COLO668 (cell line): Measurements from ENCODE around the gene HELZ.

Experiments used
- DNase-seq: peaks from one replicate; lab custom pipeline; 2025; ENCODE audit not compliant: unreplicated experiment; lab: John Stamatoyannopoulos, UW

Gene HELZ

DNA sequence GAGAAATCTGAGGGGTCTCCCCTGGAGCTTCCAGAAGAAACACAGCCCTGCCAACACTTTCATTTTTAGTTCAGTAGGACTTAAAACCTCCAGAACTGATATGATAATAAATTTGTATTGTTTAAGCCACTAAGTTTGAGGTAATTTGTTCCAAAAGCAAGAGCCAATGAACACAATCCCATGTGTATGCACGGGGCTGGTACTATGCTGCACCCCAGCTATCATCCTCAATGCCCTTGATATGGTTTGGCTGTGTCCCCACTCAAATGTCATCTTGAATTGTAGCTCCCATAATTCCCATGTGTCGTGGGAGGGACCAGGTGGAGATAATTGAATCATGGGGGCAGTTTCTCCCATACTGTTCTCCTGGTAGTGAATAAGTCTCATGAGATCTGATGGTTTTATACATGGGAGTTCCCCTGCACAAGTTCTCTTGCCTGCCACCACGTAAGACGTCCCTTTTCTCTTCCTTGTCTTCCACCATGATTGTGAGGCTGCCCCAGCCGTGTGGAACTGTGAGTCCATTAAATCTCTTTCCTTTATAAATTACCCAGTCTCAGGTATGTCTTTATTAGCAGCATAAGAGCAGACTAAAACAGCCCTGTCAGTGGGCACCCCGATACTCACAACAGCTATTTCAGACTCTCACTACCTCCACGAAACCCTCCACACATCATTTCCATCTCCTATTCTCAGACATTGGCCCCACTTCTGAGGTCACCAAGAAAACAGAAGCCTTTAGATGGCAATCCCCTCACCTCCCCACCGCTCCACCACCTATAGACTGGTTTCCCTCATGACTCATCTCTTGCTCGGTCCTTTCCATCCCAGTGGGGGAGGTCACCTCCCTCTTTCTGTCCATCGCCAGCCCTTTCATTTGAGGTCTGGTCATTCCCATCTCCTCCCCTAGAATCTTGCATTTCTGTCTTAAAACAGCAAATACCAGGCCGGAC, 209.6 kb downstream of the HELZ start:
- no peak for DNase-seq

DNA sequence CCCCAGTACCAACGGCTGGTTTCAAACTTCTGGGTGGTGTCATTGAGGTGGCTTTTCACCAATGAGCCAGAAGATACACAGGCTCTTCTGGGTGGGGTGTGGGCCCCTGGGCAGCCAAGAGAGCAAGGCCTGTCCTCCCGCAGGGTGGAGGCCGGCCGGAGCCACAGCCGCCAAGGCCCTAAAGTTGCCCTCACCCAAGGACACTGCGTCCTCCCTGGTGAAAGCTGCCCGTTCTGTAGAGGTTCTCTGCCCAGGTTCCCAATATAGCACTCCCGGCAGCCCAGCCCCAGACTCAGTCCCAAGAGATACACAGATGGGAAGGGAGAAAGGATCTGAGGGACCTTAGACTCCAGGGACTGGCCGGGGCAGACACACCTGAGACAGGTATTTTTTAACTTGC, 211.4 kb downstream of the HELZ start:
- DNase-seq = no peak

DNA sequence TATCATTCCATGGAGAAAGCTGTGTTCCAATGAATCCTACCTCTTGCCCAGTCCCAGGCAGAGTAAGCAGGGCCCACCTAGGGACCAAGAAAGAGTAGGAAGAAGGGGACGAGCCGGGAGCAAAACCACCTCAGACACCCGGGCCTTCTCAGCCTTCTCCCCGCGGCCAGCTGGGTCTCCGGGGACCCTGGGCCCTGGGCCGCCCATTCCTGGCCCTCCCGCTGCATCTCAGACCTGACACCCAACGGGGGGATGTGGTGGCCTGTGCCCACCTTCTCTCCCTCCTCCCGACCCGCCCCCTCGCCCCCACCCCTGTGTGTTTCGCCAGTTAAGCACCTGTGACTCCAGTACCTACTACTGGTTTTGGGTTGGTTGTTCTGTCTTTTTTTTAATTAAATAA, 212.0 kb downstream of the HELZ start:
- no peak for DNase-seq

DNA sequence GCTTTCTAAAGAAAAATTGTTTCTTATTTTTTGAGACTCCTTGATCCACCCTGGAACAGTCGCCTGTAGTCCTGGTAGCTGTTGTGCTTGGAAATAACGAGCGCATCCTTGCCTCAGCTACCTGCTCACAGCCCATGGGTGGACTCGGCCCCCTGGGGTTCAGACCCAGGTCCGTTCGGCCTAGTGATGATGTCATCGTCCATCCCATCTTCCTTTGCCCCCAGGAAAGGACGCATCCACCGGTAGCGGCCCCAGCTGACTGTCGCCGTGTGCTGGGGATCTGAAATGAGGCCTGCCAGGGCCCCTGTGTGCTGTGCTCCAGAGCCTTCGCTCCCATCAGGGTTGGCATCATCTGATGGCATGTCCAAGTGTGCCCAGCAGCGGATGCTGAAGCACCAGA, 212.6 kb downstream of the HELZ start:
- no peak for DNase-seq

DNA sequence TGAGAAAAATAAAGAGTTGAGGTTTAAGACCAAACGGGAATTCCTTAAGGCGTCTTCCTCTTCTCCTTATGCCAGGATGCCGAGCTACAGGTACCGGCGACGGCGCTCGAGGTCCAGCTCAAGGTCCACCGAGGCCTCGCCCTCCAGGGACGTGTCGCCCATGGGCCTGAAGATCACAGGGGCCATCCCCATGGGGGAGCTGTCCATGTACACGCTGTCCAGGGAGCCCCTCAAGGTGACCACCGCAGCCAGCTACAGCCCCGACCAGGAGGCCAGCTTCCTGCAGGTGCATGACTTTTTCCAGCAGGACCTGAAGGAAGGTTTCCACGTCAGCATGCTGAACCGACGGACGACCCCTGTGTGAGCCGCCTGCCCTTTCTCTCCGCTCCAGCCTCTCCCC, 214.4 kb downstream of the HELZ start:
- DNase-seq = no peak

DNA sequence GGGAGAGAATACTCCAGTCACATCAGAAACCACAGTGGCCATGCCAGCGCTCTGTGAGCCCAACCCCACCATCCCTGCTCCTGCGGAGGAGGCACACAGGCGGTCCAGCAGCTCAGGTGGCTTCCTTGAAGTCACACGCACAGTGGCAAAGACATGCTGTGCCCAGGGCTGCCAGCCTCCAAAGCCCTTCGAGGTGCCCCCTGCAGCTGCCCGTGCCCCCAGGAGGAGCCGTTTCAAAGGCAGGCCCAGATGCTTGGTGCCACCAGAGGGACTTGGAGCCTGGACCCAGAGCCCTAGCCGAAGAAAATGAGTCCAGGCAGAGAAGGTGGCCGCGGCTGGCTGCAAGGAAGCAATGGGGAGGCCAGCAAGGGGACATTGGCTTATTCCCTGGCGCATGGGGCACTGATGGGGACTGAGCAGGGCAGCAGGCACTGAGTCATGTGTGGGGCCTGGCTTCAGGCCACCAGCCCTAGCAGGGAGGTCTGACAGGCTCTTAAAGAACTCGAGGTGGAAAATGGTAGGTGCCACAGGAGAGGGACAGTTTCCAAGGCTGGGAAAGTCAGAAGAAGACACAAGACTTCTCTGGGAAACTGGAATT, 217.9 kb downstream of the HELZ start:
- no peak for DNase-seq

DNA sequence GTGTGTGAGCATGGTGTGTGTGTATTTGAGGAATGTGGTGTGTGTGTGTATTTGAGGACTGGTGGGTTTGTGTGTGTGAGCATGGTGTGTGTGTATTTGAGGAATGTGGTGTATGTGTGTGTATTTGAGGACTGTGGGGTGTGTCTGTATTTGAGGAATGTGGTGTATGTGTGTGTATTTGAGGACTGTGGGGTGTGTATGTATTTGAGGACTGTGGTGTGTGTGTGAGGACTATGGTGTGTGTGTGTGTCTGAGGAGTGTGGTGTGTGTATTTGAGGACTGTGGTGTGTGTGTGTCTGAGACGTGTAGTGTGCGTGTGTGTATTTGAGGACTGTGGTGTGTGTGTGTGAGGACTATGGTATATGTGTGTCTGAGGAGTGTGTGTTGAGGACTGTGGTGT, 218.7 kb downstream of the HELZ start:
- DNase-seq = no peak

DNA sequence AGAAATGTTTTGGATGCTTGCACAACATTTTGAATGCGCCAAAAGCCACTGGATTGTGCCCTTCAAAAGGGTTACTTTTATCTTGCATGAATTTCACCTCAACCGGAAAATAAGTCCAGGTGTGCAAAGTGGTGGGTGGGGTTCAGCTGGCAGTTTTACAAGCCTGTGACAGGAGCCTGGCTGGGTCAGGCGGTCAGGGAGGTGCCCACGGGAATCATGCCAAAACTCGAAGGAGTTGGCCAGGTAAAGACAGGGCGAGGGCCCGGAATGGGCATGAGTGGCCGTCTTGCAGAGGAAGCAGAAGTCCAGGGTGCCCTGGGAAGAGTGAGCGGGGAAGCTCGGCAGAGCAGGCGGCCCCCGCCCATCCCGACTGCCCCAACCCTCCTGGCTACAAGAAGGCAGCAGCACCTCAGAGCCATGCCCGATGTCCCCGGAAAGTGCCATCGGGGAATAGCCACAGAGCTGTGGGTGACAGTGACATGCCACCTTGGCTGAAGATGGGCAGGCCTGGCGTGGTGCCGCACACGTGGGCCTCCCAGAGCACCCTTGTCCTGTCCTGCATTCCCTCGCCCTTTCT, 219.7 kb downstream of the HELZ start:
- DNase-seq = peak; percentile 1

DNA sequence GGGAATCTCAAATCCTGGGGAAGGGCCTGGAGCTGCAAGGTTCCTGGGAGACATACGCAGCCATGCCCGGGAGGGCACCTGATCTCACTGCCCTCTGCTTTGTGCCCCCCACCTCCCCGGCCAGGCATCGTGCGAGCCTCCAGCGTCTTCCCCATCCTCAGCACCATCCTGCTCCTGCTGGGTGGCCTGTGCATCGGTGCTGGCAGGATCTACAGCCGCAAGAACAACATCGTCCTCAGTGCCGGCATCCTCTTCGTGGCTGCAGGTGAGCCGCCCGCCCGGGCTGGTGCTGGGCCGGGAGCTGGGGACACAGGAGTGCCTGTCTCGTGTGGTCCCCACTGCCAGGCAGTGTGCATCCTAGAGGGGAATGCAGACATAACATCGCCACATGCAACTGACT, 220.3 kb downstream of the HELZ start:
- no peak for DNase-seq

DNA sequence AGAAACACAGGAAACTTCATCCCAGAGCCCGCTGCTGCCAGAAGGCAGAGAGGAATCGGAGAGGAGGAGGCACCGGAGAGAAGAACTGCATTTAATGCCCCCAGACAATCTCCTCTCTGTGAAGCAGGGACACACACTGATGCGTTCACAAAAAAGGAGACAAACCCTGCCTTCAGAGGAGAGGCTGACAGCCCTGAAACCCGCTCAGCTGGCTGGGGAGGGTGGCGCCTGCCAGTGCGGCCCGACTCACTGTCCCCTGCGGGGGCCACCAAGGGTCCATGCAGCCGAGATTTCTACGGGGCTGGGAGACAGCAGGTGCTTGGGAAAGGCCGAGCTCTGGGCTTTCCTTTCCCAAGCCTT, 222.6 kb downstream of the HELZ start:
- no peak for DNase-seq

DNA sequence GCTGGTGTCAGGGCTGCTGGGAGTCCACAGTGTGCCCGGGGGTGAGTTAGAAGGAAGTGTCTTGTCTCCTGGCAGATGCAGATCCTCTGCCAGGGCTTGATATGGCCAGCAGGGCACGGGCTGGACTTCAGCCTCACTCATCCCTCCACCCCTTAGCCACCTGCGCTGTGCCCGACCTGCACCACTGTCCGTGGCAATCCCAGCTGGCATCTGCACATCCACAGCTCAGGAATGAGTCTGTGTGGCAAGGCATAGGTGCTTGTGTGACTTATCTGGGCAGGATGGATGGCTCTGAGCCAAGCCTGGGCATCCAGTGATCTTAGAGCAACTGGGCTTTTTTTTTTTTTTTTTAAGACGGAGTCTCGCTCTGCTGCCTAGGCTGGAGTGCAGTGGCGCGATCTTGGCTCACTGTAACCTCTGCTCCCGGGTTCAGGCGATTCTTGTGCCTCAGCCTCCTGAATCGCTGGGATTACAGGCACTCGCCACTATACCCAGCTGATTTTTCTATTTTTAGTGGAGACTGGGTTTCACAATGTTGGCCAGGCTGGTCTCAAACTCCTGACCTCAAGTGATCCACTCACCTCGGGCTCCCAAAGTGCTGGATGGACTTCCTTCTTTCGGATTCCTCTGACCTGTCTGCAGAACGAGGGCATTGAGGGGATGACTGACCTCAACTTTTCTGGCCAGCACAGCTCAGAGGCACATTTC, 223.1 kb downstream of the HELZ start:
- DNase-seq = no peak

DNA sequence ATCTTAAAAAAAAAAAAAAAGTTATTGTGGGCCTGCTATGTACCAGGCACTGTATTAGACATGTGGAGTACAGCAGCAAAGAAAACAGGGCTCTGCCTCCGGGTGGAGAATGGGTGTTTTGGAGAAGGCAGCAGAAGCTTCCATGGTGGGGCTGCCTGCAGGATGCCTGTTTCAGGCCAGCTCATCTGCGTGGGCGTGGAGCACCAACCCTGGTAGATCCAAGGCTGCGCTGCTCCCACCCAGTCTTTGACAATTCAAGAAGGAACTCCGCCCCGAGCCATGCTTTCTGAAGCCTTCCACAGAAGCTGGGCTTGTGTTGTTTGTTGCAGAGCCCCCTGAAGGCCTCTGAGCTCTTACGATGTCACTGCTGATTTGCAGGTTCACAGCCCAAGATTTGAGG, 223.8 kb downstream of the HELZ start:
- no peak for DNase-seq
